GM10248 (cell line): ENCODE results near the gene PCAT6.
"Not testable (repeated sequence)": the region's sequence is repeated elsewhere in the genome, so short reads cannot be mapped to it uniquely, and the experiment has no call there.

ENCODE experiments used
- CTCF ChIA-PET: fragments of 300-600 bp; sonication (Branson Sonifier 250); formaldehyde crosslinking; extraction: SDS; loops from one replicate; lab custom pipeline; 2021; ENCODE audit warnings: antibody characterized with exemption; lab: Yijun Ruan, JAX
- POLR2A ChIA-PET: fragments of 350-650 bp; sonication (Branson Sonifier 250); formaldehyde crosslinking; extraction: SDS; loops from one replicate; lab custom pipeline; 2020; ENCODE audit warnings: antibody characterized with exemption; lab: Yijun Ruan, JAX
- DNase-seq: peaks from one replicate; pipeline ENCODE4 v3.0.0; 2012; ENCODE audit errors: extremely low spot score
- CTCF ChIP-seq: IDR thresholded peaks from 2 replicates; pipeline ENCODE4 v1.5.1; 2012; ENCODE audit warnings: mild to moderate bottlenecking, low read depth; ENCODE audit errors: extremely low read depth, missing control alignments, control extremely low read depth

The PCAT6 gene

GRCh38 chr1:202821467-202821866, 10.7 kb downstream of the PCAT6 start:
- POLR2A ChIA-PET = no interaction called here
- CTCF ChIA-PET = no interaction called here
- TF ChIP-seq CTCF = no peak
- DNase-seq = no peak

GRCh38 chr1:202825748-202826147, 15.0 kb downstream of the PCAT6 start:
- ChIA-PET CTCF (interaction anchor here (1.7 to 2.8 kb wide), 2 partner anchors 10 to 27 kb away, joined by 6 to 7 read pairs; no protein-coding TSS in a partner anchor), POLR2A (no interaction called here)
- no peak for DNase-seq
- no peak for TF ChIP-seq CTCF

- POLR2A ChIA-PET, CTCF ChIA-PET, DNase-seq: not testable (repeated sequence)
Measured at GRCh38 chr1:202829223-202829622, 18.5 kb downstream of the PCAT6 start.

GRCh38 chr1:202831906-202832305, 21.2 kb downstream of the PCAT6 start:
- CTCF ChIA-PET = interaction anchor here (0.7 kb wide), 1 partner anchor 32 kb away, joined by 3 read pairs; no protein-coding TSS in a partner anchor
- no peak for DNase-seq
- TF ChIP-seq CTCF = no peak
- POLR2A ChIA-PET = no interaction called here

GRCh38 chr1:202834771-202835547, 24.2 kb downstream of the PCAT6 start:
- ChIA-PET POLR2A (no interaction called here), CTCF (interaction anchor here (1.7 to 3.5 kb wide), 3 partner anchors 9 to 18 kb away, joined by 7 to 17 read pairs (median 9); no protein-coding TSS in a partner anchor)
- DNase-seq = no peak
- TF ChIP-seq CTCF = no peak

- ChIA-PET CTCF (interaction anchor here (1.7 to 3.5 kb wide), 3 partner anchors 10 to 17 kb away, joined by 7 to 17 read pairs (median 9); no protein-coding TSS in a partner anchor), POLR2A (no interaction called here)
- no peak for TF ChIP-seq CTCF
- peak; percentile 55 for DNase-seq
Measured at GRCh38 chr1:202835548-202836072, 24.9 kb downstream of the PCAT6 start.
